Measurements from ENCODE around the gene SSNA1. TPM values are rescaled to one million over a fixed set of nuclear protein-coding genes. Genes with fewer than 3 reads are reported as not detected.

SSNA1 gene
- 94.2 and 177 TPM in 2 replicates for total RNA-seq (2014; rRNA removed; shearing (Covaris generic))

GRCh38 chr9:137188490-137189296 is at the start of gene SSNA1, which contains the start of gene ANAPC2:
TSS of gene SSNA1 (plus strand) at chr9:137188676. CDS start at chr9:137188727, 51 bp downstream.
TSS of gene ANAPC2 (minus strand) at chr9:137188560. CDS start at chr9:137188532, 28 bp downstream.
- Histone ChIP-seq H3K4me1 (replicated peaks) (peaks cover 25% of the 10 kb centered on the region), H3K27me3 (replicated peaks) (no peaks in the 10 kb centered on the region), H3K9me3 (replicated peaks) (no peaks in the 10 kb centered on the region), H3K27ac (peak within 1 kb of the TSS; percentile 83), H3K36me3 (peaks cover 77% of the 10 kb centered on the region), H3K4me3 (peak within 1 kb of the TSS; percentile 93)
- DNase-seq (ENCODE audit: low read depth in 1 of 2, low spot score in 2 of 2) = peak; percentile 90 to 91

- peaks cover 4% of the 10 kb centered on the region for H3K4me1 ChIP-seq (replicated peaks)
- no peak for DNase-seq (ENCODE audit: low read depth in 1 of 2, low spot score in 2 of 2)
- H3K9me3 ChIP-seq (replicated peaks) = no peaks in the 10 kb centered on the region; the same call in 1 of the 2 replicates
- no peaks in the 10 kb centered on the region for H3K36me3 ChIP-seq
- H3K27me3 ChIP-seq (replicated peaks) = peaks cover 51% of the 10 kb centered on the region
- no peak within 1 kb of the TSS for H3K4me3 ChIP-seq
- H3K27ac ChIP-seq = no peak within 1 kb of the TSS
Measured at GRCh38 chr9:137138722-137139467, 49.6 kb upstream of the SSNA1 start, which contains the start of gene GRIN1. TSS of gene GRIN1 (plus strand) at chr9:137139154. CDS start at chr9:137139487, 333 bp downstream.

DNA sequence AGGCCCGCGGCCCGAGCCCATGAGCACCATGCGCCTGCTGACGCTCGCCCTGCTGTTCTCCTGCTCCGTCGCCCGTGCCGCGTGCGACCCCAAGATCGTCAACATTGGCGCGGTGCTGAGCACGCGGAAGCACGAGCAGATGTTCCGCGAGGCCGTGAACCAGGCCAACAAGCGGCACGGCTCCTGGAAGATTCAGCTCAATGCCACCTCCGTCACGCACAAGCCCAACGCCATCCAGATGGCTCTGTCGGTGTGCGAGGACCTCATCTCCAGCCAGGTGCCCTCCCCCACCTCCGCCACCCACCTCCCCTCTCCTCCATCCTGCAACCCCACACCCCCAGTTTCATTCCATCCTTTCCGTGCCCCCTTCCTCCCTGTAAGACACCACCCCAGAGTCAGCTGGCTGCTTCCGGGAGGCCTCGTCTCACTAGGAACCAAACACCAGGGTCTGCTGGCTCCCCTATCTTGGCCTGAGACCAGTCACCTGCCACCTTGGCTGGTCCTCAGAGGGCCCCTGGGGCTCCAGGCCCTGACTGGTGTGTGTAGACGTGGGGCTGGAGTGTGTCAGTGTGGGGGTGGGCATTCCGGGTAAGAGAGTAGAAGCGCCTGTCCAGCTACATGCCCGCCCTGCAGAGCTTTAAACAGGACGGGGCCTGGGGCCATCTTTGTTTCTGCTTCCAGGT is 48.9 kb upstream of the SSNA1 start:
- H3K9me3 ChIP-seq (replicated peaks) = no peaks in the 10 kb centered on the region; the same call in 1 of the 2 replicates
- peaks cover 50% of the 10 kb centered on the region for H3K27me3 ChIP-seq (replicated peaks)
- H3K36me3 ChIP-seq = no peaks in the 10 kb centered on the region
- no peak overlapping the region for H3K4me3 ChIP-seq
- no peak overlapping the region for H3K27ac ChIP-seq
- DNase-seq (ENCODE audit: low read depth in 1 of 2, low spot score in 2 of 2) = no peak
- H3K4me1 ChIP-seq (replicated peaks) = peaks cover 4% of the 10 kb centered on the region

DNA sequence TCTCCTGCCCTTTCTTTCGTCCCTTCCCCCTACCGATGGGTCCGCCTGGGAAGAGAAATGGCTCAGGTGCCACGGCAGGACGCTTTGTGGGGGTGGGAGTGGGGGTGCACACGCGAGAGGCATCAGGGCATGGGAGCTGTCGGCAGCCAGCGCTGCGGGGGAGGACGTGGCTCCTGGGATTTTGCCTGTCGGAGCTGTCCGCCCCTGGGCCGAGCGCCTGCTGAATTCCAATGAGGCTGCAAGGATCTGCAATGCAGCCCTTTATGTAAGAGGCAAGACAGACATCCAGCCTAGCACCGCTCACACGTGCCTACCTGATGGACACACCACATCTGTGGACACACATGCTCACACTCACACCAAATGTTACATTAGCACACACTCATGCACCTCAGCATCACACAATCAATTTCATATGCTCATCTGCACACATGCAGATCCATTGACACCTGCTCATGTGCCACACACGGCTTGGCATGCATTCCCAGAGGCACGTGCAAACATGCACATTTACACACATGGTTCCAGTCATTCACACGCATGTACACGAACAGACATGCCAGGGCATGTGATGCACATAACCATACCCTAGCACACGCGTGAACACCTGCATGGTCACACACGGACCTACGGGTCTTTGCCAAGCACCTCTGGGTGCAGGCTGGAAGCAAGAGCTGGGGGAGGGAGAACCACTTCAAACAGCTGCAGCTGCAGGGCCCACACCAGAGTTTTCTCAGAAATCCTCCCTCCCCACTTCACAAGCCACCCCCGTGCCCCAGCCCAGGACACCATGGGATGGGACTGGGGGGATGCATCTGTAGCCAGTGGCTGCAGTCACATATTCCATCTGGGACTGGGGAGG is 48.1 kb upstream of the SSNA1 start:
- H3K9me3 ChIP-seq (replicated peaks) = no peaks in the 10 kb centered on the region; the same call in 1 of the 2 replicates
- no peak overlapping the region for H3K27ac ChIP-seq
- no peaks in the 10 kb centered on the region for H3K36me3 ChIP-seq
- H3K27me3 ChIP-seq (replicated peaks) = peaks cover 46% of the 10 kb centered on the region
- H3K4me1 ChIP-seq (replicated peaks) = peaks cover 4% of the 10 kb centered on the region
- peak in 1 of 2 experiments; percentile 38 for DNase-seq (ENCODE audit: low read depth in 1 of 2, low spot score in 2 of 2)
- H3K4me3 ChIP-seq = no peak overlapping the region

DNA sequence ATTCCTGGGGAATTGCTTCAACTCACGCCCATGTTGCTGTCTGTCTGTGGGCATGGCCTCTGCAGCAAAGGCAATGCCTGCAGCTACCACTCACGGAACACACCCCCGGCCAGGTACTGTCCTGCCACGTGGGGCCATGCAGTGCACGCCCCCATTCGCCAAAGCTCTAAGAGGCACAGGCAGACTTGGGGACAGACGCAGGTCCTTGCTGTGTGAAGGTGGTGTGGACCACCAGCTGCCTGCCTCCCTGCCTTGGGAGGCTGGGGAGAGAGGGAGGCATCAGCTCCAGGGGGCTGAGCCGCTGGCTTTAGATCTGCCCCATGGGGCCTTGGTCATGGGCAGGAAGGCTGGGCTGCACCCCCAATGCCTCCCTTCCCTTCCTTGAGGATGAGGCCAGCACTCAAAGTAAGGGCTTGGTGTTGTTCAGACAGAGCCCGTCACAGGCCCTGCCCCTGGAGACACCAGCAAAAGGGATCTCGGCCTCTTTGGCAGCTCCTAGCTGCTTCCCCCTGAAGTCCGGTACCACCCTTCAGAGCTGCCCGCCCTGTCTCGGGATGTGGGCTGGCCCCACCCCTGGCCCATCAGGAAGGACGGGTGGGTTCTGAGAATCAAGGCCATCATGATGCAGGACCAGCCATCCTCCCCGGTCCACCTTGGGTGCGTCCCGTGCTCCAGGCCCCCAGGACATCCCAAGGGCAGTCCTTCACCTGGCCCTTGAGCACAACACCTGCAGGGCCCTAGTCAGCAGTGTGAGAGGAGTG is 47.2 kb upstream of the SSNA1 start:
- Histone ChIP-seq H3K36me3 (no peaks in the 10 kb centered on the region), H3K4me3 (no peak overlapping the region), H3K27me3 (replicated peaks) (peaks cover 42% of the 10 kb centered on the region)

GRCh38 chr9:137141976-137142936 is 46.2 kb upstream of the SSNA1 start:
- H3K4me3 ChIP-seq = no peak overlapping the region
- H3K27me3 ChIP-seq (replicated peaks) = peaks cover 35% of the 10 kb centered on the region
- no peak overlapping the region for H3K27ac ChIP-seq
- H3K9me3 ChIP-seq (replicated peaks) = no peaks in the 10 kb centered on the region; the same call in 1 of the 2 replicates
- no peaks in the 10 kb centered on the region for H3K36me3 ChIP-seq
- DNase-seq (ENCODE audit: low read depth in 1 of 2, low spot score in 2 of 2) = peak in 1 of 2 experiments; percentile 42
- peaks cover 4% of the 10 kb centered on the region for H3K4me1 ChIP-seq (replicated peaks)

More for the DNA sequence above, 47.2 kb upstream of the SSNA1 start:
- H3K27ac ChIP-seq = no peak overlapping the region
- H3K4me1 ChIP-seq (replicated peaks) = peaks cover 4% of the 10 kb centered on the region
- DNase-seq (ENCODE audit: low read depth in 1 of 2, low spot score in 2 of 2) = no peak
- no peaks in the 10 kb centered on the region; the same call in 1 of the 2 replicates for H3K9me3 ChIP-seq (replicated peaks)

DNA sequence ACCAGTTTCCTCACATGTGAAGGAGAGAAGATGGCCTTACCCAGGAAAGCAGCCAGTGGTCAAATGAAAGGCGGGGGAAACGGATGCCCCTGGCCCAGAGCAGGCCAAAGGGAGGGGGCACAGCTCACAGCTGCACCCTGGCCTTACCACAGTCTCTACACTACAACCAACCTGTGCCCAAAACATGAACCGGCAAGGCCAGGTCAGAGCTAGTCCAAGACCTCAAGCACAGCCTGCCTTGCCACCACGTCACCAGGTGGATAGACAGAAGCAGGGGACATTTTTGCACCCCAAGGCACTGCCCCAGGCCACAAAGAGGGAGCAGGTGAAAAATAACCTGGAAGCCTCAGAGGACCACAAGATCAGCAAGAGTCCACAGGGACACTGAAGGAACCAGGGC is 45.0 kb upstream of the SSNA1 start:
- no peaks in the 10 kb centered on the region for H3K36me3 ChIP-seq
- H3K4me1 ChIP-seq (replicated peaks) = peaks cover 4% of the 10 kb centered on the region
- peaks cover 29% of the 10 kb centered on the region for H3K27me3 ChIP-seq (replicated peaks)
- DNase-seq (ENCODE audit: low read depth in 1 of 2, low spot score in 2 of 2) = no peak
- H3K9me3 ChIP-seq (replicated peaks) = no peaks in the 10 kb centered on the region; the same call in 1 of the 2 replicates
- H3K27ac ChIP-seq = no peak overlapping the region
- H3K4me3 ChIP-seq = no peak overlapping the region

DNA sequence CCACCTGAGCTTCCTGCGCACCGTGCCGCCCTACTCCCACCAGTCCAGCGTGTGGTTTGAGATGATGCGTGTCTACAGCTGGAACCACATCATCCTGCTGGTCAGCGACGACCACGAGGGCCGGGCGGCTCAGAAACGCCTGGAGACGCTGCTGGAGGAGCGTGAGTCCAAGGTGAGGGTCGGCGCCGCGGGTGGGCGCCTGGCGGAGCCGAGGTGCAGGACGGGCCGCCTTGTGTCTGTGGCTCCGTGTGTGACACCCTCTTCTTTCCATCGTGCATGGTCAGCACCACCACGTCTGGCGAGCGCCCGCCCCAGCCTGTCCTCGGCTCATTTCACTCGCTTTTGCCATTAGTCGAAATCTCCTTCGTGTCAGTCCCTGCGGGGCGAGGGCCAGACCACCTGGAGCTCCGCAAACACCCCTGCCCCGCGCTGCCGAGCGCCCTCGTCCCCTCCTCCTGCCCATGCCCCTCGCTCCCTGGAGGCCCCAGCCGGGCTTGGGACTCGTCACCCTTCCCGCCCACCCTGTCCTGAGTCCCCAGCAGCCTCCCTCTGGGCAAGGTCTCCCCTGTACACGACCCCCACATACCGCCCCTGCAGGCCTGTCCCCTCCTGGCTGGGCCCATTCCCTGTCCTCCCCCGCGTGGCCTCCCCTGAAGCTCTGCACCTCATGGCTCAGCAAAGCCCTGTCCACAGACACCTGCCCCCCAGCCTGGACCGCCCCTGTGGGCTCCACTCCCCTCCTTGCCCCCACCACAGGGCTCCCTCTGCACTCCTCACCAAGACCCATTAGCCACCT is 42.5 kb upstream of the SSNA1 start:
- no peaks in the 10 kb centered on the region for H3K9me3 ChIP-seq (replicated peaks)
- H3K4me1 ChIP-seq (replicated peaks) = no peaks in the 10 kb centered on the region
- no peak overlapping the region for H3K27ac ChIP-seq
- H3K36me3 ChIP-seq = no peaks in the 10 kb centered on the region
- no peak overlapping the region for H3K4me3 ChIP-seq
- peaks cover 21% of the 10 kb centered on the region for H3K27me3 ChIP-seq (replicated peaks)
- no peak for DNase-seq (ENCODE audit: low read depth in 1 of 2, low spot score in 2 of 2)

GRCh38 chr9:137146527-137146918 is 42.0 kb upstream of the SSNA1 start:
- no peaks in the 10 kb centered on the region for H3K9me3 ChIP-seq (replicated peaks)
- no peak overlapping the region for H3K27ac ChIP-seq
- DNase-seq (ENCODE audit: low read depth in 1 of 2, low spot score in 2 of 2) = no peak
- H3K4me1 ChIP-seq (replicated peaks) = no peaks in the 10 kb centered on the region
- H3K27me3 ChIP-seq (replicated peaks) = peaks cover 17% of the 10 kb centered on the region
- no peak overlapping the region for H3K4me3 ChIP-seq
- no peaks in the 10 kb centered on the region for H3K36me3 ChIP-seq

GRCh38 chr9:137147091-137147792 is 41.2 kb upstream of the SSNA1 start:
- Histone ChIP-seq H3K27me3 (replicated peaks) (peaks cover 17% of the 10 kb centered on the region), H3K4me1 (replicated peaks) (no peaks in the 10 kb centered on the region), H3K9me3 (replicated peaks) (no peaks in the 10 kb centered on the region), H3K36me3 (no peaks in the 10 kb centered on the region), H3K27ac (no peak overlapping the region), H3K4me3 (no peak overlapping the region)
- no peak for DNase-seq (ENCODE audit: low read depth in 1 of 2, low spot score in 2 of 2)

Measured in SJSA1 (cell line).